ENCODE results near the gene EIF5AL1. TPM values are rescaled to one million over a fixed set of nuclear protein-coding genes. Genes with fewer than 3 reads are reported as not detected.
A peak's percentile ranks its signal among the peaks of the same experiment; 100 is the strongest.
"Not testable (repeated sequence)": the region's sequence is repeated elsewhere in the genome, so short reads cannot be mapped to it uniquely, and the experiment has no call there.

EIF5AL1 gene
- total RNA-seq, 2 donors from 2014 or later, result 0.10 to 0.12 TPM

GRCh38 chr10:79492256-79492655 is 20.1 kb upstream of the EIF5AL1 start:
- Mint-ChIP-seq H3K4me3 (no peak overlapping the region), H3K27ac (no peak overlapping the region), H3K36me3 (ENCODE audit: low read depth) (peaks cover 2% of the 10 kb centered on the region), H3K4me1 (peaks cover 4% of the 10 kb centered on the region), H3K27me3 (peaks cover 26% of the 10 kb centered on the region)
- DNase-seq (no peak), ATAC-seq (no peak)
- no peaks in the 10 kb centered on the region for H3K9me3 ChIP-seq (ENCODE audit: control insufficient read depth, low read length, poor library complexity, severe bottlenecking)

GRCh38 chr10:79492839-79493238 is 19.5 kb upstream of the EIF5AL1 start:
- peaks cover 4% of the 10 kb centered on the region for H3K4me1 Mint-ChIP-seq
- peaks cover 2% of the 10 kb centered on the region for H3K36me3 Mint-ChIP-seq (ENCODE audit: low read depth)
- DNase-seq, result no peak
- no peak overlapping the region for H3K27ac Mint-ChIP-seq
- H3K9me3 ChIP-seq (ENCODE audit: control insufficient read depth, low read length, poor library complexity, severe bottlenecking), result no peaks in the 10 kb centered on the region
- ATAC-seq, result no peak
- H3K27me3 Mint-ChIP-seq, result peaks cover 32% of the 10 kb centered on the region
- no peak overlapping the region for H3K4me3 Mint-ChIP-seq

GRCh38 chr10:79493806-79494205 is 18.5 kb upstream of the EIF5AL1 start:
- H3K27ac Mint-ChIP-seq, result no peak overlapping the region
- no peak for ATAC-seq

GRCh38 chr10:79494871-79495705 is 17.2 kb upstream of the EIF5AL1 start:
- Mint-ChIP-seq H3K36me3 (ENCODE audit: low read depth) (peaks cover 4% of the 10 kb centered on the region), H3K4me3 (no peak overlapping the region), H3K27me3 (peaks cover 46% of the 10 kb centered on the region), H3K4me1 (peaks cover 4% of the 10 kb centered on the region), H3K27ac (no peak overlapping the region)
- no peak for DNase-seq
- no peaks in the 10 kb centered on the region for H3K9me3 ChIP-seq (ENCODE audit: control insufficient read depth, low read length, poor library complexity, severe bottlenecking)
- no peak for ATAC-seq

More at GRCh38 chr10:79493806-79494205, 18.5 kb upstream of the EIF5AL1 start:
- peaks cover 40% of the 10 kb centered on the region for H3K27me3 Mint-ChIP-seq
- peaks cover 4% of the 10 kb centered on the region for H3K4me1 Mint-ChIP-seq
- peaks cover 4% of the 10 kb centered on the region for H3K36me3 Mint-ChIP-seq (ENCODE audit: low read depth)
- DNase-seq, result no peak
- no peak overlapping the region for H3K4me3 Mint-ChIP-seq
- H3K9me3 ChIP-seq (ENCODE audit: control insufficient read depth, low read length, poor library complexity, severe bottlenecking), result no peaks in the 10 kb centered on the region

GRCh38 chr10:79495791-79496190 is 16.5 kb upstream of the EIF5AL1 start:
- H3K4me1 Mint-ChIP-seq, result peaks cover 4% of the 10 kb centered on the region
- no peaks in the 10 kb centered on the region for H3K9me3 ChIP-seq (ENCODE audit: control insufficient read depth, low read length, poor library complexity, severe bottlenecking)
- H3K27ac Mint-ChIP-seq, result no peak overlapping the region
- no peak overlapping the region for H3K4me3 Mint-ChIP-seq
- H3K36me3 Mint-ChIP-seq (ENCODE audit: low read depth), result peaks cover 4% of the 10 kb centered on the region
- DNase-seq (no peak), ATAC-seq (no peak)
- peaks cover 47% of the 10 kb centered on the region for H3K27me3 Mint-ChIP-seq

GRCh38 chr10:79496896-79497295 is 15.4 kb upstream of the EIF5AL1 start:
- DNase-seq (no peak), ATAC-seq (no peak)
- H3K9me3 ChIP-seq (ENCODE audit: control insufficient read depth, low read length, poor library complexity, severe bottlenecking), result no peaks in the 10 kb centered on the region
- H3K4me3 Mint-ChIP-seq, result no peak overlapping the region
- H3K27me3 Mint-ChIP-seq, result peaks cover 58% of the 10 kb centered on the region
- H3K27ac Mint-ChIP-seq, result no peak overlapping the region
- H3K36me3 Mint-ChIP-seq (ENCODE audit: low read depth), result peaks cover 4% of the 10 kb centered on the region
- peaks cover 2% of the 10 kb centered on the region for H3K4me1 Mint-ChIP-seq

GRCh38 chr10:79498291-79498829 is 14.0 kb upstream of the EIF5AL1 start:
- ATAC-seq, result no peak
- no peaks in the 10 kb centered on the region for H3K9me3 ChIP-seq (ENCODE audit: control insufficient read depth, low read length, poor library complexity, severe bottlenecking)
- Mint-ChIP-seq H3K27me3 (peaks cover 64% of the 10 kb centered on the region), H3K4me3 (no peak overlapping the region), H3K27ac (no peak overlapping the region), H3K36me3 (ENCODE audit: low read depth) (peaks cover 8% of the 10 kb centered on the region), H3K4me1 (peaks cover 5% of the 10 kb centered on the region)
- no peak for DNase-seq

GRCh38 chr10:79502561-79503309 is 9.6 kb upstream of the EIF5AL1 start:
- peaks cover 12% of the 10 kb centered on the region for H3K36me3 Mint-ChIP-seq (ENCODE audit: low read depth)
- ATAC-seq (no peak), DNase-seq (no peak)
- peaks cover 58% of the 10 kb centered on the region for H3K27me3 Mint-ChIP-seq
- no peak overlapping the region for H3K27ac Mint-ChIP-seq
- H3K4me3 Mint-ChIP-seq, result no peak overlapping the region
- H3K9me3 ChIP-seq (ENCODE audit: control insufficient read depth, low read length, poor library complexity, severe bottlenecking), result no peaks in the 10 kb centered on the region
- H3K4me1 Mint-ChIP-seq, result peaks cover 15% of the 10 kb centered on the region

- H3K27me3 Mint-ChIP-seq, result peaks cover 49% of the 10 kb centered on the region
- not testable (repeated sequence) for H3K27ac Mint-ChIP-seq; H3K9me3 ChIP-seq (ENCODE audit: control insufficient read depth, low read length, poor library complexity, severe bottlenecking); ATAC-seq; H3K4me3 Mint-ChIP-seq; DNase-seq
- peaks cover 10% of the 10 kb centered on the region for H3K36me3 Mint-ChIP-seq (ENCODE audit: low read depth)
- H3K4me1 Mint-ChIP-seq, result peaks cover 15% of the 10 kb centered on the region
These were observed 8.5 kb upstream of the EIF5AL1 start for GRCh38 chr10:79503787-79504186.

- not testable (repeated sequence) for ATAC-seq; H3K9me3 ChIP-seq (ENCODE audit: control insufficient read depth, low read length, poor library complexity, severe bottlenecking); DNase-seq; H3K4me3 Mint-ChIP-seq; H3K27ac Mint-ChIP-seq
- Mint-ChIP-seq H3K27me3 (peaks cover 42% of the 10 kb centered on the region), H3K36me3 (ENCODE audit: low read depth) (peaks cover 10% of the 10 kb centered on the region), H3K4me1 (peaks cover 15% of the 10 kb centered on the region)
These were observed 7.8 kb upstream of the EIF5AL1 start for GRCh38 chr10:79504483-79504882.

- not testable (repeated sequence) for ATAC-seq; H3K4me3 Mint-ChIP-seq; H3K9me3 ChIP-seq (ENCODE audit: control insufficient read depth, low read length, poor library complexity, severe bottlenecking); DNase-seq
- Mint-ChIP-seq H3K27me3 (peaks cover 42% of the 10 kb centered on the region), H3K36me3 (ENCODE audit: low read depth) (peaks cover 10% of the 10 kb centered on the region), H3K4me1 (peaks cover 15% of the 10 kb centered on the region), H3K27ac (peak overlapping the region; percentile 71)
These were observed 7.0 kb upstream of the EIF5AL1 start for GRCh38 chr10:79505328-79505727.

- ATAC-seq, result no peak
- Mint-ChIP-seq H3K27me3 (peaks cover 42% of the 10 kb centered on the region), H3K36me3 (ENCODE audit: low read depth) (peaks cover 10% of the 10 kb centered on the region), H3K4me3 (no peak overlapping the region), H3K27ac (peak overlapping the region; percentile 71), H3K4me1 (peaks cover 15% of the 10 kb centered on the region)
- H3K9me3 ChIP-seq (ENCODE audit: control insufficient read depth, low read length, poor library complexity, severe bottlenecking), result no peaks in the 10 kb centered on the region
- DNase-seq, result no peak
These were observed 6.5 kb upstream of the EIF5AL1 start for GRCh38 chr10:79505829-79506228.

- ATAC-seq (no peak), DNase-seq (no peak)
- H3K9me3 ChIP-seq (ENCODE audit: control insufficient read depth, low read length, poor library complexity, severe bottlenecking), result no peaks in the 10 kb centered on the region
- H3K4me1 Mint-ChIP-seq, result peaks cover 15% of the 10 kb centered on the region
- H3K4me3 Mint-ChIP-seq, result no peak overlapping the region
- peaks cover 26% of the 10 kb centered on the region for H3K27me3 Mint-ChIP-seq
- no peak overlapping the region for H3K27ac Mint-ChIP-seq
- peaks cover 10% of the 10 kb centered on the region for H3K36me3 Mint-ChIP-seq (ENCODE audit: low read depth)
These were observed 4.7 kb upstream of the EIF5AL1 start for GRCh38 chr10:79507440-79508167.

All from T-helper 17 cell (primary cell).